Measurements from ENCODE around the gene TIGD3.

Gene TIGD3

DNA sequence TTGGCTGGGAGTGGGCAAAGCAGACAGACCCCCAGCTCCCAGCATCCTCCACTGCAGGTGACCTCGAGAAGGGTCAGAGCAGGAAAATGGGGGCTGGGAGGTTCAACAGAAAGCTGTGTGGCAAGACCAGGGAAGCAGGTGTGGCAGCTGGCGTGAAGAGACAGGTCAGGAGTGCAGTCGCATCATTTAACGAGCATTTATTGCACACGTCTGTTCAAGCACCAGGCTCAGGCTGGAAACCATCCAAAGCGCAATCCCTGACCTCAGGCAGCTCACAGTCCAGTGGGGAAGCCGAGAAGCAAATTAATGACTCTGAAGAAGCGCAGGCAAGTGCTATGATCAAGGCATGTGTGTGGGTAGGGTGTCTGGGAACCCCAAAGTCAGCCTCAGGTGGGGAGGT is 20.5 kb downstream of the TIGD3 start:
- peaks cover 10% of the 10 kb centered on the region for H3K4me1 ChIP-seq (ENCODE audit: control insufficient read depth, insufficient read depth, low read length)
- no peak for DNase-seq (ENCODE audit: low read depth)
- H3K9me3 ChIP-seq (ENCODE audit: control insufficient read depth, low read length) = no peaks in the 10 kb centered on the region
- H3K27me3 ChIP-seq (replicated peaks; ENCODE audit: control insufficient read depth, insufficient read depth, low read length) = no peaks in the 10 kb centered on the region
- no peaks in the 10 kb centered on the region for H3K36me3 ChIP-seq (ENCODE audit: control insufficient read depth, insufficient read depth, low read length, severe bottlenecking)
- no peak overlapping the region for H3K9ac ChIP-seq (ENCODE audit: low read length)
- no peak overlapping the region for H3K4me3 ChIP-seq (ENCODE audit: low read length)

DNA sequence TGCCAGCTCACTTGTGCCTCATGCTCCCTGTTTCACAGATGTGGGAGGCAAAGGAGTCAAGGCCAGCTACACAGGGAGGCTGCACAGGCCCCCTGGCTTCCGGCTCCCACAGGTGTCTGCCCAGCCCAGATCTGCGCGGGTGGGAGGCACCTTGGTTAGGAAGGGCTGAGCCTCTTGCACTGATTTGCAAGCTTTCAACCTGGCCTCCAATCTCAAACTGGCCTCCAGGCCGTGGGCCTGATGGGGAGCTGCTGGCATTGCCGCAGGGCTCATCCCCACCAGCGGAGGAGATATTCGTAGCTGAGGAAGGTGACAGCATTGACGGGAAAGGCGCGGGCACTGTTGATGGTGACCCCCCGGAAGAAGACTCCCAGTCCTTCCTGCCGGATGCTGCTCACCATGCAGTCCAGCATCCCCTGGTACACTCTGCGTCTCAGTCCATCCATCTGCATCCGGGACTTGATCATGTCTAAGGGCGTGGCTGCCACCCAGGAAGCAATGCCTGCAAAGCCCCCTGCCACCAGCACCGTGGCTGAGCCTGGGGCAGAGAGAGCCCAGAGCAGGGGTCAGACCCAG is 21.7 kb downstream of the TIGD3 start:
- no peak overlapping the region for H3K4me3 ChIP-seq (ENCODE audit: low read length)
- no peaks in the 10 kb centered on the region for H3K27me3 ChIP-seq (replicated peaks; ENCODE audit: control insufficient read depth, insufficient read depth, low read length)
- H3K36me3 ChIP-seq (ENCODE audit: control insufficient read depth, insufficient read depth, low read length, severe bottlenecking) = no peaks in the 10 kb centered on the region
- no peaks in the 10 kb centered on the region for H3K9me3 ChIP-seq (ENCODE audit: control insufficient read depth, low read length)
- peaks cover 4% of the 10 kb centered on the region for H3K4me1 ChIP-seq (ENCODE audit: control insufficient read depth, insufficient read depth, low read length)
- no peak overlapping the region for H3K9ac ChIP-seq (ENCODE audit: low read length)
- DNase-seq (ENCODE audit: low read depth) = no peak

GRCh38 chr11:65377036-65377435 is 22.5 kb downstream of the TIGD3 start:
- Histone ChIP-seq H3K36me3 (ENCODE audit: control insufficient read depth, insufficient read depth, low read length, severe bottlenecking) (no peaks in the 10 kb centered on the region), H3K9ac (ENCODE audit: low read length) (no peak overlapping the region), H3K4me3 (ENCODE audit: low read length) (no peak overlapping the region), H3K4me1 (ENCODE audit: control insufficient read depth, insufficient read depth, low read length) (peaks cover 6% of the 10 kb centered on the region), H3K27me3 (replicated peaks; ENCODE audit: control insufficient read depth, insufficient read depth, low read length) (no peaks in the 10 kb centered on the region), H3K9me3 (ENCODE audit: control insufficient read depth, low read length) (no peaks in the 10 kb centered on the region)
- no peak for DNase-seq (ENCODE audit: low read depth)

GRCh38 chr11:65377777-65378176 is 23.2 kb downstream of the TIGD3 start:
- no peak for DNase-seq (ENCODE audit: low read depth)
- Histone ChIP-seq H3K27me3 (replicated peaks; ENCODE audit: control insufficient read depth, insufficient read depth, low read length) (no peaks in the 10 kb centered on the region), H3K9me3 (ENCODE audit: control insufficient read depth, low read length) (no peaks in the 10 kb centered on the region), H3K4me1 (ENCODE audit: control insufficient read depth, insufficient read depth, low read length) (peaks cover 10% of the 10 kb centered on the region), H3K9ac (ENCODE audit: low read length) (no peak overlapping the region), H3K36me3 (ENCODE audit: control insufficient read depth, insufficient read depth, low read length, severe bottlenecking) (no peaks in the 10 kb centered on the region), H3K4me3 (ENCODE audit: low read length) (no peak overlapping the region)

GRCh38 chr11:65378208-65378927 is 23.8 kb downstream of the TIGD3 start:
- Histone ChIP-seq H3K9me3 (ENCODE audit: control insufficient read depth, low read length) (no peaks in the 10 kb centered on the region), H3K36me3 (ENCODE audit: control insufficient read depth, insufficient read depth, low read length, severe bottlenecking) (no peaks in the 10 kb centered on the region), H3K27me3 (replicated peaks; ENCODE audit: control insufficient read depth, insufficient read depth, low read length) (no peaks in the 10 kb centered on the region), H3K9ac (ENCODE audit: low read length) (no peak overlapping the region), H3K4me3 (ENCODE audit: low read length) (no peak overlapping the region), H3K4me1 (ENCODE audit: control insufficient read depth, insufficient read depth, low read length) (peaks cover 15% of the 10 kb centered on the region)
- no peak for DNase-seq (ENCODE audit: low read depth)

GRCh38 chr11:65378928-65379638 is 24.5 kb downstream of the TIGD3 start:
- no peaks in the 10 kb centered on the region for H3K9me3 ChIP-seq (ENCODE audit: control insufficient read depth, low read length)
- no peaks in the 10 kb centered on the region for H3K36me3 ChIP-seq (ENCODE audit: control insufficient read depth, insufficient read depth, low read length, severe bottlenecking)
- peaks cover 22% of the 10 kb centered on the region for H3K4me1 ChIP-seq (ENCODE audit: control insufficient read depth, insufficient read depth, low read length)
- H3K9ac ChIP-seq (ENCODE audit: low read length) = no peak overlapping the region
- H3K4me3 ChIP-seq (ENCODE audit: low read length) = no peak overlapping the region
- DNase-seq (ENCODE audit: low read depth) = no peak
- no peaks in the 10 kb centered on the region for H3K27me3 ChIP-seq (replicated peaks; ENCODE audit: control insufficient read depth, insufficient read depth, low read length)

DNA sequence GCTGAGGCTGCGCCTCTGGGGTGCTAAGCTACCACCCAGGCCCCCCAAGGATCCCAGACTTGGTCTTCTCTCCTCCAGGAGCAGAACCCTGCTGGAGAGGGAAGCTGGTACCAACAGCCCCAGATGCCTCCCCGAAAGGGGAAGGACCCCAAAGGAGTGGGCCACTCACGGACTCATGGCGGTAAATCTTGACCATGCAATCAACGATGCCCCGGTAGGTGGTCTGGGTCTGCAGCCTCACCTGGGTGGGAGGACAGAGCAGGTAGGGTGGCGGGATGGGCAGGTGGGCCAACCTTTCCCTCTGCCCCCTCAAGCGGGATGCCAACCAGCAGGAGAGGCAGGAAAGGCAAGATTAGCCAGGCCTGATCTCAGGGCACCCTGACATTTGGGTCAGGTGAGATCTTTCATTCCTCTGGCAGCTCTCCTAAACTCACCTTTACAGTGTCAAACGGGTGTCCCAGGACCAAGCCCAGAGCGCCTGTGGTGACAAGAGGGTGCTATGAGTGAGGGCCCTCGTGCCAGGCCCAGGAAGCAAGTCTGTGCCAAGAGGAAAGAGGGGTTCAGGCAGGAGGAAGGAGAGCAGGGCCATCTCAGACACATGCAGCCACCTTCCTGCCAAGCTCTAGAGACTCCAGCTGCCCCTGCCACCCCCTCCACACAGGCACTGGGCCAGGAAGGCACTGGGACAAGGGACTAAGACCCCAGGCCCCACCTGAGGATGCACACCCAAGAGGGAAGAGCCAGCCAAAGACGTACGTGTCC is 25.3 kb downstream of the TIGD3 start:
- no peak for DNase-seq (ENCODE audit: low read depth)
- Histone ChIP-seq H3K4me1 (ENCODE audit: control insufficient read depth, insufficient read depth, low read length) (peaks cover 30% of the 10 kb centered on the region), H3K27me3 (replicated peaks; ENCODE audit: control insufficient read depth, insufficient read depth, low read length) (no peaks in the 10 kb centered on the region), H3K9ac (ENCODE audit: low read length) (peak overlapping the region; percentile 39), H3K36me3 (ENCODE audit: control insufficient read depth, insufficient read depth, low read length, severe bottlenecking) (no peaks in the 10 kb centered on the region), H3K9me3 (ENCODE audit: control insufficient read depth, low read length) (no peaks in the 10 kb centered on the region), H3K4me3 (ENCODE audit: low read length) (no peak overlapping the region)

GRCh38 chr11:65380460-65381119 is 26.0 kb downstream of the TIGD3 start:
- Histone ChIP-seq H3K9me3 (ENCODE audit: control insufficient read depth, low read length) (no peaks in the 10 kb centered on the region), H3K4me3 (ENCODE audit: low read length) (no peak overlapping the region), H3K9ac (ENCODE audit: low read length) (peak overlapping the region; percentile 94), H3K36me3 (ENCODE audit: control insufficient read depth, insufficient read depth, low read length, severe bottlenecking) (no peaks in the 10 kb centered on the region), H3K27me3 (replicated peaks; ENCODE audit: control insufficient read depth, insufficient read depth, low read length) (no peaks in the 10 kb centered on the region), H3K4me1 (ENCODE audit: control insufficient read depth, insufficient read depth, low read length) (peaks cover 37% of the 10 kb centered on the region)
- no peak for DNase-seq (ENCODE audit: low read depth)

GRCh38 chr11:65381716-65382032 is 27.1 kb downstream of the TIGD3 start:
- Histone ChIP-seq H3K4me3 (ENCODE audit: low read length) (peak overlapping the region; percentile 79), H3K9me3 (ENCODE audit: control insufficient read depth, low read length) (no peaks in the 10 kb centered on the region), H3K9ac (ENCODE audit: low read length) (peak overlapping the region; percentile 94), H3K4me1 (ENCODE audit: control insufficient read depth, insufficient read depth, low read length) (peaks cover 42% of the 10 kb centered on the region), H3K36me3 (ENCODE audit: control insufficient read depth, insufficient read depth, low read length, severe bottlenecking) (no peaks in the 10 kb centered on the region), H3K27me3 (replicated peaks; ENCODE audit: control insufficient read depth, insufficient read depth, low read length) (no peaks in the 10 kb centered on the region)
- no peak for DNase-seq (ENCODE audit: low read depth)

- Histone ChIP-seq H3K4me3 (ENCODE audit: low read length) (peak within 1 kb of the TSS; percentile 79), H3K9me3 (ENCODE audit: control insufficient read depth, low read length) (no peaks in the 10 kb centered on the region), H3K27me3 (replicated peaks; ENCODE audit: control insufficient read depth, insufficient read depth, low read length) (no peaks in the 10 kb centered on the region), H3K9ac (ENCODE audit: low read length) (peak within 1 kb of the TSS; percentile 94), H3K36me3 (ENCODE audit: control insufficient read depth, insufficient read depth, low read length, severe bottlenecking) (no peaks in the 10 kb centered on the region), H3K4me1 (ENCODE audit: control insufficient read depth, insufficient read depth, low read length) (peaks cover 42% of the 10 kb centered on the region)
- peak; percentile 98 for DNase-seq (ENCODE audit: low read depth)
Measured at GRCh38 chr11:65382033-65382803, 27.7 kb downstream of the TIGD3 start, which contains the start of gene SLC25A45. Gene SLC25A45, minus strand, starts transcription at chr11:65382646. Its CDS starts 695 bp downstream, at chr11:65381951.

All from adipocyte (in vitro differentiated cells).